ENCODE results near the gene ZNF341.

ZNF341 gene

GRCh38 chr20:33687993-33688937, 43.5 kb upstream of the ZNF341 start:
- Histone ChIP-seq H3K79me1 (ENCODE audit: low read depth, low read length) (peaks cover 2% of the 10 kb centered on the region), H3K4me1 (ENCODE audit: control insufficient read depth in 2 of 2, insufficient read depth in 1 of 2, low read depth in 1 of 2, low read length in 2 of 2) (peaks cover 13 to 18% of the 10 kb centered on the region in 2 donors), H2BK120ac (ENCODE audit: low read depth, low read length) (no peak overlapping the region), H3K36me3 (replicated peaks in 1 of 2; ENCODE audit: control insufficient read depth in 2 of 2, insufficient read depth in 2 of 2, low read length in 2 of 2) (peaks cover 0 to 8% of the 10 kb centered on the region in 2 donors), H2BK5ac (ENCODE audit: low read length) (no peak overlapping the region), H4K91ac (ENCODE audit: low read depth, low read length, poor library complexity) (no peak overlapping the region), H3K23ac (ENCODE audit: low read depth, low read length, poor library complexity) (no peak overlapping the region), H2AK5ac (ENCODE audit: low read depth, low read length) (no peak overlapping the region), H3K18ac (ENCODE audit: low read length) (no peak overlapping the region), H3K27me3 (ENCODE audit: control insufficient read depth in 3 of 3, insufficient read depth in 3 of 3, low read depth in 1 of 3, low read length in 3 of 3) (peaks cover 0 to 12% (median 0%) of the 10 kb centered on the region in 3 experiments), H3K9ac (ENCODE audit: low read depth, low read length, poor library complexity) (no peak overlapping the region), H3K4me3 (ENCODE audit: low read length in 2 of 2) (no peak overlapping the region), H3K9me3 (replicated peaks in 1 of 2; ENCODE audit: control insufficient read depth in 2 of 2, insufficient read depth in 1 of 2, low read depth in 1 of 2, low read length in 2 of 2) (no peaks in the 10 kb centered on the region), H2AFZ (ENCODE audit: low read length) (no peak overlapping the region), H2BK15ac (ENCODE audit: low read length) (no peak overlapping the region), H3K4me2 (ENCODE audit: insufficient read depth, low read length, poor library complexity, severe bottlenecking) (no peak overlapping the region), H4K8ac (ENCODE audit: low read depth, low read length) (no peak overlapping the region), H2BK12ac (ENCODE audit: low read length) (no peak overlapping the region), H3K14ac (ENCODE audit: low read length) (no peak overlapping the region), H3K27ac (replicated peaks; ENCODE audit: low read length) (no peak overlapping the region), H3K4ac (ENCODE audit: low read length) (no peak overlapping the region)
- WGBS, 2 donors (ENCODE audit: extremely low coverage in 2 of 2, insufficient read length in 2 of 2, insufficient replicate concordance in 1 of 2), result no CpG with 5 or more reads among the region's 3 CpGs
- no peak for DNase-seq (ENCODE audit: low spot score)

GRCh38 chr20:33688938-33689424, 42.8 kb upstream of the ZNF341 start:
- Histone ChIP-seq H2BK12ac (ENCODE audit: low read length) (no peak overlapping the region), H3K27ac (replicated peaks; ENCODE audit: low read length) (no peak overlapping the region), H3K9ac (ENCODE audit: low read depth, low read length, poor library complexity) (no peak overlapping the region), H3K4ac (ENCODE audit: low read length) (no peak overlapping the region), H3K4me1 (ENCODE audit: control insufficient read depth in 2 of 2, insufficient read depth in 1 of 2, low read depth in 1 of 2, low read length in 2 of 2) (peaks cover 19 to 25% of the 10 kb centered on the region in 2 donors), H3K9me3 (replicated peaks in 1 of 2; ENCODE audit: control insufficient read depth in 2 of 2, insufficient read depth in 1 of 2, low read depth in 1 of 2, low read length in 2 of 2) (no peaks in the 10 kb centered on the region), H4K91ac (ENCODE audit: low read depth, low read length, poor library complexity) (no peak overlapping the region), H2BK15ac (ENCODE audit: low read length) (no peak overlapping the region), H2AK5ac (ENCODE audit: low read depth, low read length) (no peak overlapping the region), H3K23ac (ENCODE audit: low read depth, low read length, poor library complexity) (no peak overlapping the region), H2BK120ac (ENCODE audit: low read depth, low read length) (no peak overlapping the region), H2AFZ (ENCODE audit: low read length) (no peak overlapping the region), H4K8ac (ENCODE audit: low read depth, low read length) (no peak overlapping the region), H3K4me3 (ENCODE audit: low read length in 2 of 2) (no peak overlapping the region), H3K18ac (ENCODE audit: low read length) (no peak overlapping the region), H3K14ac (ENCODE audit: low read length) (no peak overlapping the region), H3K79me1 (ENCODE audit: low read depth, low read length) (peaks cover 2% of the 10 kb centered on the region), H3K4me2 (ENCODE audit: insufficient read depth, low read length, poor library complexity, severe bottlenecking) (no peak overlapping the region), H2BK5ac (ENCODE audit: low read length) (no peak overlapping the region), H3K27me3 (ENCODE audit: control insufficient read depth in 3 of 3, insufficient read depth in 3 of 3, low read depth in 1 of 3, low read length in 3 of 3) (peaks cover 0 to 12% (median 0%) of the 10 kb centered on the region in 3 experiments), H3K36me3 (replicated peaks in 1 of 2; ENCODE audit: control insufficient read depth in 2 of 2, insufficient read depth in 2 of 2, low read length in 2 of 2) (peaks cover 0 to 5% of the 10 kb centered on the region in 2 donors)
- WGBS, 2 donors (ENCODE audit: extremely low coverage in 2 of 2, insufficient read length in 2 of 2, insufficient replicate concordance in 1 of 2), result no CpG with 5 or more reads among the region's 3 CpGs
- no peak for DNase-seq (ENCODE audit: low spot score)

GRCh38 chr20:33689493-33689892, 42.3 kb upstream of the ZNF341 start:
- Histone ChIP-seq H3K27me3 (ENCODE audit: control insufficient read depth in 3 of 3, insufficient read depth in 3 of 3, low read depth in 1 of 3, low read length in 3 of 3) (peaks cover 0 to 12% (median 0%) of the 10 kb centered on the region in 3 experiments), H2BK12ac (ENCODE audit: low read length) (no peak overlapping the region), H2BK5ac (ENCODE audit: low read length) (no peak overlapping the region), H3K9me3 (replicated peaks in 1 of 2; ENCODE audit: control insufficient read depth in 2 of 2, insufficient read depth in 1 of 2, low read depth in 1 of 2, low read length in 2 of 2) (no peaks in the 10 kb centered on the region), H3K9ac (ENCODE audit: low read depth, low read length, poor library complexity) (no peak overlapping the region), H3K23ac (ENCODE audit: low read depth, low read length, poor library complexity) (no peak overlapping the region), H3K18ac (ENCODE audit: low read length) (no peak overlapping the region), H3K36me3 (replicated peaks in 1 of 2; ENCODE audit: control insufficient read depth in 2 of 2, insufficient read depth in 2 of 2, low read length in 2 of 2) (peaks cover 0 to 2% of the 10 kb centered on the region in 2 donors), H2BK15ac (ENCODE audit: low read length) (no peak overlapping the region), H2BK120ac (ENCODE audit: low read depth, low read length) (no peak overlapping the region), H2AK5ac (ENCODE audit: low read depth, low read length) (no peak overlapping the region), H2AFZ (ENCODE audit: low read length) (no peak overlapping the region), H3K4me3 (ENCODE audit: low read length in 2 of 2) (no peak overlapping the region), H3K14ac (ENCODE audit: low read length) (no peak overlapping the region), H3K4me1 (ENCODE audit: control insufficient read depth in 2 of 2, insufficient read depth in 1 of 2, low read depth in 1 of 2, low read length in 2 of 2) (peaks cover 22 to 29% of the 10 kb centered on the region in 2 donors), H4K8ac (ENCODE audit: low read depth, low read length) (no peak overlapping the region), H3K4me2 (ENCODE audit: insufficient read depth, low read length, poor library complexity, severe bottlenecking) (no peak overlapping the region), H3K4ac (ENCODE audit: low read length) (no peak overlapping the region), H4K91ac (ENCODE audit: low read depth, low read length, poor library complexity) (no peak overlapping the region), H3K27ac (replicated peaks; ENCODE audit: low read length) (no peak overlapping the region), H3K79me1 (ENCODE audit: low read depth, low read length) (no peaks in the 10 kb centered on the region)
- WGBS, 2 donors (ENCODE audit: extremely low coverage in 2 of 2, insufficient read length in 2 of 2, insufficient replicate concordance in 1 of 2), result no CpG with 5 or more reads among the region's 1 CpG
- no peak for DNase-seq (ENCODE audit: low spot score)

GRCh38 chr20:33689973-33690372, 41.8 kb upstream of the ZNF341 start:
- Histone ChIP-seq H2BK5ac (ENCODE audit: low read length) (no peak overlapping the region), H2BK15ac (ENCODE audit: low read length) (no peak overlapping the region), H3K4ac (ENCODE audit: low read length) (no peak overlapping the region), H3K4me3 (ENCODE audit: low read length in 2 of 2) (no peak overlapping the region), H2BK12ac (ENCODE audit: low read length) (no peak overlapping the region), H3K4me1 (ENCODE audit: control insufficient read depth in 2 of 2, insufficient read depth in 1 of 2, low read depth in 1 of 2, low read length in 2 of 2) (peaks cover 21 to 26% of the 10 kb centered on the region in 2 donors), H3K18ac (ENCODE audit: low read length) (no peak overlapping the region), H4K91ac (ENCODE audit: low read depth, low read length, poor library complexity) (no peak overlapping the region), H3K23ac (ENCODE audit: low read depth, low read length, poor library complexity) (no peak overlapping the region), H3K9me3 (replicated peaks in 1 of 2; ENCODE audit: control insufficient read depth in 2 of 2, insufficient read depth in 1 of 2, low read depth in 1 of 2, low read length in 2 of 2) (no peaks in the 10 kb centered on the region), H2AFZ (ENCODE audit: low read length) (peak overlapping the region; percentile 27), H3K27ac (replicated peaks; ENCODE audit: low read length) (no peak overlapping the region), H3K9ac (ENCODE audit: low read depth, low read length, poor library complexity) (no peak overlapping the region), H3K36me3 (replicated peaks in 1 of 2; ENCODE audit: control insufficient read depth in 2 of 2, insufficient read depth in 2 of 2, low read length in 2 of 2) (no peaks in the 10 kb centered on the region), H3K79me1 (ENCODE audit: low read depth, low read length) (no peaks in the 10 kb centered on the region), H3K4me2 (ENCODE audit: insufficient read depth, low read length, poor library complexity, severe bottlenecking) (no peak overlapping the region), H3K14ac (ENCODE audit: low read length) (no peak overlapping the region), H4K8ac (ENCODE audit: low read depth, low read length) (no peak overlapping the region), H3K27me3 (ENCODE audit: control insufficient read depth in 3 of 3, insufficient read depth in 3 of 3, low read depth in 1 of 3, low read length in 3 of 3) (peaks cover 0 to 12% (median 0%) of the 10 kb centered on the region in 3 experiments), H2AK5ac (ENCODE audit: low read depth, low read length) (no peak overlapping the region), H2BK120ac (ENCODE audit: low read depth, low read length) (no peak overlapping the region)
- WGBS, 2 donors (ENCODE audit: extremely low coverage in 2 of 2, insufficient read length in 2 of 2, insufficient replicate concordance in 1 of 2), result no CpG with 5 or more reads among the region's 4 CpGs
- DNase-seq (ENCODE audit: low spot score), result no peak
